ENCODE results near the gene PLA2G2E.
"Not testable (repeated sequence)": the region's sequence is repeated elsewhere in the genome, so short reads cannot be mapped to it uniquely, and the experiment has no call there.

The PLA2G2E gene

DNA sequence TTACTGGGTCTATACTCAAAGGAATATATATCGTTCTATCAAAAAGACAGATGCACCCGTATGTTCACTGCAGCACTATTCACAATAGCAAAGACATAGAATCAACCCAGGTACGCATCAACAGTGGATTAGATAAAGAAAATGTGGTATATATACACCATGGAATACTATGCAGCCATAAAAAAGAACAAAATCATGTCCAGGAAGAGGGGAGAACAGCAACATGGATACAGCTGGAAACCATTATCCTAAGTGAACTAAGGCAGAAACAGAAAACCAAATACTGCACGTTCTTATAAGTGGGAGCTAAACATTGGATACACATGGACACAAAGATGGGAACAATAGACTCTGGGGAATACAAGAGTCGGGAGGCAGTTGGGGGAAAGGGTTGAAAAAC lies 42.6 kb downstream of the PLA2G2E start:
- DNase-seq, result not testable (repeated sequence)

DNA sequence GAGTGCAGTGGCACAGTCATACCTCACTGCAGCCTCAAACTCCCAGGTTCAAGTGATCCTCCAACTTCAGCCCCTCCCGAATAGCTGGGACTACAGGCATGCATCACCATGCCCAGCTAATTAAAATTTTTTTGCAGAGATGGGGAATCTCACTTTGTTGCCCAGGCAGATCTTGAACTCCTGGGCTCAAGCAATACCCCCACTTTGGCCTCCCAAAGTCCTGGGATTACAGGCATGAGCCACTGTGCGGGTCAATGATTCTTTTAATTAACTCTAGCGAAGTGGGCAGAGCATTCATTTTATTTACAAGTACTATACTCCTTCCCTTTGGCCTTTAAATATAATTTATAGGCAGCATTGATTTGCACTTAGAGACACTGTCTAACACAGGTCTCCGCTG lies 43.8 kb downstream of the PLA2G2E start:
- DNase-seq, result no peak

DNA sequence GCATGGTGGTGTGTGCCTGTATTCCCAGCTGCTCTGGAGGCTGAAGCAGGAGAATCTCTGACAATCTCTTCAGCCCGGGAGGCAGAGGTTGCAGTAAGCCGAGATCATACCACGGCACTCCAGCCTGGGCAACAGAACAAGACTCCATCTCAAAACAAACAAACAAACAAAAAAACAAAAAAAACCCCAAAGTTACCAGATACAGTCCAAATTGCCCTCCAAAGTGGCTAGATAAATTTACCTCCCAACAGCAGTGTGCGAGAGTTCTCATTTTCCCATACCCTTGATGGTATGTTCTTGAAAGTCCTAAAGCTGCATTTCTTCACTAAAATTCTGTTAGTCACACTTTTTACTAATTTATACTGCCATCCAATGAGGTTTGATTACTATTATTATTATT lies 44.2 kb downstream of the PLA2G2E start:
- no peak for DNase-seq

DNA sequence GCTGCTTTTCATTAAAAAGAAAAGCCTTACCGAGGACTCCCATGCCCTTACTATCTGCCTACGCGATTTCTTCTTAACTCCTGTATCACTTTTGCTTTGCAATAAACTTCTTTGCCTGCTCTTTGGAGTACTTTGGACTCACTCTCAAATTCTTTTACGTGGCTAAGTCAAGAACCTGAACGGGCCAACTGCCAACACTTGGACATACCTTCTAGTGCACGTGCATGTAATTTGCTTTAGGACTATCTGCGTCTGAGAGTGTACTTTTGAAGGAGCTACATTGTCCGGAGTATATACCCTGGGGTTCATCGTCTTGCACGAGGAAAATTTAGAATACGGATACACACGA lies 44.8 kb downstream of the PLA2G2E start:
- DNase-seq, result no peak

DNA sequence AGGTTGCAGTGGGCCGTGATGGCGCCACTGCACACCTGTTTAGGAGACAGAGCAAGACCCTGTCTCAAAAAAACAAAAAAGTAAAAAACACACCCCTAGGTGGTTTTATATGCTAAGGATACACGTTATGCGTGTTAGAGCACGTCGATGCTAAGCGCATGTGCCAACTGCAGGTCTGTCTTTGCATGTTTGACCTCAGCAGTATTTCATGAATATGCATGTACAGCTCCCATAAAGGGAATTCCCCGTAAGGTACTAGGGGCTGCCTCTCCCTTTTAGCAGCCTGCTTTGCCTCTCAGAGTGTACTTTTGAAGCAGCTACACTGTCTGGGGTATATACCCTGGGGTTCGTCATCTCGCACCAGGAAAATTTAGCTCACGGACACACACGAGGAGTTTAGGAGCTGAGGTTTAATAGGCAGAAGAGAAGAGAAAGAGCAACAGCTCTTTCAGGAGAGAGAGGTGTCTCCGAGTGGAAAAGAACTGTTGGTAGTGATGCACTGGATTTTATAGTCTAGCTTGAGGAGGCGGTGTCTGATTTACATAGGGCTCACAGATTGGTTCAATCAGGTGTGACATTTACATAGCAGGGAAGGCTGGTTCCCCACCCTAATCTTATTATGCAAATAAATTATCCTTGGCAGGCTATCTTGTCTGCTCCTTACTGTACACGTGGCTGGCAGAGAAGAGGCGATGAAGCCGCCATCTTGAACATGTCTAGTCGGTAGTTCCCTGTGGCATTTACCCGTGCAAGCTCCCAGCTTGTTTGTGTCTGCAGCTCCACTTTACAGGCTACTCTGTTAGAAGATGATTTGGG lies 45.4 kb downstream of the PLA2G2E start:
- no peak for DNase-seq

DNA sequence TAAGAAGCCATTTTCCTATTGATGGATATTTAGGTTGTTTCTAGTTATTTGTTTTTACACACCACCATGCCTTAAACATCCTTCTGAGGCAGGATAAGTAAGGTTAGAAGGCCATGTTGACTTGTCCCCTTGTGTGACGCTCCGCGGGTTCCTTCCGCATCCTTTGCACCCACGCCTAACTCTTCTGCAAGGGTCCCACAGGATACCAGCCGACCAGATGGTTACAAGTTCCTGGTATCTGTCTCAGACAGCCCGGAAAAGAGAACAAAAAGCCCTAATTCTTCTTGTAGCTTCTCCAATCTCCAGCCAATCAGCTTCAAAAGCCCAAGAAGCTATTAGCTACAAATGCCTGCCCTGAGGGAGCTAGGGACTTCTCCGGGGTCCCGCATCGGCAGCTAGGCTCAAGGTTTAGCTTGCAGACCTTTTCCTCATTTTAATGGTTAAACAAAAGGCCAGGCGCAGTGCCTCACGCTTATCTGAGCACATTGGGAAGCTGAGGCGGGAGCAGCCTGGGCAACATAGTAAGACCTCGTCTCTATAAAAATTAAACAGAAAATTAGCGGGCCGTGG lies 46.2 kb downstream of the PLA2G2E start:
- no peak for DNase-seq

DNA sequence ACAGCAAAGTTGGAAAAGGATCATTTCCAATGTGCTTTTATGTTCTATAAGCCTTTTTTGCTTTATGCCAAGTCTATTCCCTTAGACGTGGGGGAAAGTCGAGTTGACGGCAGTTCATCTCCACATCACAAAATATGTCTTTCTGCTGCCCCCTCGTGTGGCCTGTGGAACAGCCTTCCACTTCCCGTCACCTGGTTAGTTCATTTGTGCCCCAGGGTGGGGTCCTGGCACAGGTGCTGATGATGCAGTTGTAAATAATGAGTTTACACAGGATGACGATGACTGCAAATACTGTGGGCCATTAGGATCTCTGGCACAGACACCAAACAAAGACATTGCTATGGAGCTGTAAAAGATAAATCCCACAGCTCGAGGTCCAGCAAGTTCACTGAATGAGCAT lies 51.2 kb downstream of the PLA2G2E start:
- no peak for DNase-seq
